Astrocyte of the cerebellum (primary cell): ENCODE measurements around the gene HGF.
"Not testable (repeated sequence)": the region's sequence is repeated elsewhere in the genome, so short reads cannot be mapped to it uniquely, and the experiment has no call there.

ENCODE experiments used
- DNase-seq: peaks from one replicate; pipeline ENCODE4 v3.0.0-alpha.2; 2011; ENCODE audit warnings: low read depth
- H3K4me3 ChIP-seq: 2 replicates; pipeline ENCODE4 v1.5.1; 2011; ENCODE audit warnings: mild to moderate bottlenecking, low read depth, low read length, moderate library complexity
- CTCF ChIP-seq: IDR thresholded peaks from 2 replicates; pipeline ENCODE4 v1.5.1; 2012; ENCODE audit warnings: low read length, low read depth, moderate library complexity, mild to moderate bottlenecking; ENCODE audit errors: missing control alignments
- in situ Hi-C: cut with HindIII; loops from 2 replicates; pipeline ENCODE4 v1.10.0; 2017; ENCODE audit warnings: low sequenced_read_pairs

Gene HGF

GRCh38 chr7:81769891-81770727, at the start of gene HGF:
TSS of gene HGF (minus strand) at chr7:81770047. CDS start at chr7:81769971, 76 bp downstream.
- TF ChIP-seq CTCF: peak; percentile 14
- DNase-seq: no peak
- in situ Hi-C loops: no loop called here
- H3K4me3 ChIP-seq: peak within 1 kb of the TSS; percentile 9

GRCh38 chr7:81816312-81816711, 46.5 kb upstream of the HGF start:
- no peak overlapping the region for H3K4me3 ChIP-seq
- in situ Hi-C loops: no loop called here
- DNase-seq: no peak
- TF ChIP-seq CTCF: no peak

- in situ Hi-C loops, H3K4me3 ChIP-seq, DNase-seq: not testable (repeated sequence)
Observed at GRCh38 chr7:81812866-81813476, 43.1 kb upstream of the HGF start.

GRCh38 chr7:81811956-81812865, 42.4 kb upstream of the HGF start:
- no peak for DNase-seq
- in situ Hi-C loops: no loop called here

GRCh38 chr7:81810476-81811155, 40.8 kb upstream of the HGF start:
- in situ Hi-C loops: no loop called here
- no peak overlapping the region for H3K4me3 ChIP-seq
- no peak for DNase-seq
- no peak for TF ChIP-seq CTCF

More at GRCh38 chr7:81811956-81812865, 42.4 kb upstream of the HGF start:
- H3K4me3 ChIP-seq: no peak overlapping the region
- no peak for TF ChIP-seq CTCF

- in situ Hi-C loops, H3K4me3 ChIP-seq, DNase-seq: not testable (repeated sequence)
Observed at GRCh38 chr7:81808310-81808709, 38.5 kb upstream of the HGF start.

GRCh38 chr7:81803267-81803666, 33.4 kb upstream of the HGF start:
- in situ Hi-C loops: no loop called here
- no peak for TF ChIP-seq CTCF
- no peak overlapping the region for H3K4me3 ChIP-seq
- DNase-seq: no peak
